HepG2 (cell line): ENCODE data around the gene DEFB124. TPM values are rescaled to one million over a fixed set of nuclear protein-coding genes. Genes with fewer than 3 reads are reported as not detected.

Experiments
- ATAC-seq: fragments of 200-7000 bp; cut with Tn5 transposase; 3 replicates; pipeline ENCODE4 v1.9.1; 2020; ENCODE audit warnings: mild to moderate bottlenecking, moderate library complexity
- BruUV-seq: library from RNA; stranded (reverse); fragments of 400-500 nt; replicated peaks from 2 replicates; lab custom pipeline; 2021; lab: Mats Ljungman, UMichigan
- CTCF ChIA-PET: fragments of 300-600 bp; formaldehyde crosslinking; extraction: SDS; loops from one replicate; lab custom pipeline; 2021; ENCODE audit warnings: low total read pairs, inconsistent platforms, low intra/inter-chr PET ratio; lab: Yijun Ruan, JAX
- POLR2A ChIA-PET: fragments of 350-600 bp; sonication (Branson Sonifier 250); formaldehyde crosslinking; loops from one replicate; lab custom pipeline; 2020; ENCODE audit warnings: antibody characterized with exemption, inconsistent platforms; lab: Yijun Ruan, JAX
- DNase-seq: peaks from one replicate; pipeline ENCODE4 v3.0.0-alpha.2; 2015; ENCODE audit warnings: low spot score
- FAIRE-seq: peaks from 3 replicates; lab custom pipeline; 2011; peaks lifted over from hg19 to GRCh38; lab: Jason Lieb, UNC
- H2AFZ ChIP-seq: one replicate; pipeline ENCODE4 v1.6.1; 2011; ENCODE audit warnings: low read length, inconsistent platforms
- H3K27ac ChIP-seq: fragments of 300-600 bp; 3 replicates; pipeline ENCODE4 v1.8.0; 2011; ENCODE audit warnings: mixed run types, mild to moderate bottlenecking, mixed read lengths, low read length, inconsistent platforms; ENCODE audit not compliant: insufficient read depth; ENCODE audit errors: extremely low read length
- H3K27me3 ChIP-seq, 2 experiments: fragments of 200-600 bp in 1 of 2; 2 replicates in 1 of 2; 3 replicates in 1 of 2; pipeline versions ENCODE4 v1.6.0 to v1.8.0; 2011; ENCODE audit warnings: low read length in 2 of 2, mild to moderate bottlenecking in 2 of 2, moderate library complexity in 2 of 2, inconsistent platforms in 1 of 2; ENCODE audit not compliant: insufficient read depth in 2 of 2, control insufficient read depth in 1 of 2
- H3K36me3 ChIP-seq, 2 experiments: fragments of 200-600 bp in 1 of 2; replicated peaks in 1 of 2; 2 replicates in 1 of 2; 3 replicates in 1 of 2; pipeline versions ENCODE4 v1.5.1 to v1.8.0; 2011; ENCODE audit warnings: low read length in 2 of 2, inconsistent platforms in 1 of 2; ENCODE audit not compliant: insufficient read depth in 2 of 2, control insufficient read depth in 1 of 2
- H3K4me1 ChIP-seq: 2 replicates; pipeline ENCODE4 v1.5.1; 2012; ENCODE audit warnings: low read length, inconsistent platforms; ENCODE audit not compliant: insufficient read depth
- H3K4me2 ChIP-seq: 2 replicates; pipeline ENCODE4 v1.6.0; 2011; ENCODE audit warnings: low read depth, low read length, inconsistent platforms
- H3K4me3 ChIP-seq, 3 experiments: fragments of 200-600 bp in 1 of 3; sonication (generic), shearing (Covaris generic) in 1 of 3; replicated peaks in 1 of 3; 2 replicates each; pipeline ENCODE4 v1.5.1; 2011 to 2016; ENCODE audit warnings: low read length in 3 of 3, inconsistent platforms in 2 of 3, low read depth in 2 of 3, mild to moderate bottlenecking in 2 of 3, control low read depth in 1 of 3, mixed read lengths in 1 of 3; ENCODE audit not compliant: insufficient read depth in 1 of 3
- H3K79me2 ChIP-seq: one replicate; pipeline ENCODE4 v1.6.1; 2011; ENCODE audit warnings: low read length, inconsistent platforms; ENCODE audit not compliant: insufficient read depth
- H3K9ac ChIP-seq: 2 replicates; pipeline ENCODE4 v1.6.0; 2011; ENCODE audit warnings: mild to moderate bottlenecking, low read depth, low read length, inconsistent platforms; ENCODE audit not compliant: insufficient read depth
- H3K9me3 ChIP-seq: 2 replicates; pipeline ENCODE4 v1.5.1; 2012; ENCODE audit warnings: mild to moderate bottlenecking, low read length
- H4K20me1 ChIP-seq: 2 replicates; pipeline ENCODE4 v1.6.0; 2011; ENCODE audit warnings: inconsistent platforms, mild to moderate bottlenecking, low read length, moderate library complexity; ENCODE audit not compliant: insufficient read depth
- FOXK2 ChIP-seq: fragments of 450-650 bp; IDR thresholded peaks from 2 replicates; pipeline ENCODE4 v1.6.1; 2016
- HDAC2 ChIP-seq: sonication (generic); formaldehyde crosslinking; IDR thresholded peaks from 2 replicates; pipeline ENCODE4 v1.4.0; 2020; ENCODE audit warnings: missing genetic modification reagents
- KDM5B ChIP-seq: sonication (generic); formaldehyde crosslinking; IDR thresholded peaks from 2 replicates; pipeline ENCODE4 v1.4.0; 2020; ENCODE audit warnings: missing genetic modification reagents, mild to moderate bottlenecking, borderline replicate concordance
- NONO ChIP-seq, 2 experiments: fragments of 450-650 bp in 1 of 2; sonication (generic) in 1 of 2; formaldehyde crosslinking in 1 of 2; IDR thresholded peaks in 1 of 2; conservative IDR thresholded peaks in 1 of 2; 2 replicates each; pipeline versions ENCODE4 v1.6.1 to v1.8.0; 2017 to 2022; ENCODE audit warnings: mild to moderate bottlenecking in 1 of 2, missing genetic modification reagents in 1 of 2, moderate library complexity in 1 of 2
- RARG ChIP-seq: sonication (generic); formaldehyde crosslinking; IDR thresholded peaks from 2 replicates; pipeline ENCODE4 v1.4.0; 2020; ENCODE audit warnings: low read depth, mild to moderate bottlenecking, missing genetic modification reagents
- RFXANK ChIP-seq: IDR thresholded peaks from 2 replicates; pipeline ENCODE4 v1.6.1; 2016
- TAF15 ChIP-seq: fragments of 200-400 bp; formaldehyde crosslinking; IDR thresholded peaks from one replicate; pipeline ENCODE4 v1.6.1; 2018; ENCODE audit warnings: mild to moderate bottlenecking, low read depth, low read length; ENCODE audit not compliant: poor library complexity, severe bottlenecking
- ZNF12 ChIP-seq: sonication (generic); formaldehyde crosslinking; IDR thresholded peaks from 2 replicates; pipeline ENCODE4 v1.5.0; 2020; ENCODE audit warnings: missing genetic modification reagents
- ZNF317 ChIP-seq: sonication (generic); formaldehyde crosslinking; IDR thresholded peaks from 2 replicates; pipeline ENCODE4 v1.5.0; 2020; ENCODE audit warnings: mild to moderate bottlenecking, missing genetic modification reagents
- ZNF329 ChIP-seq: sonication (generic); formaldehyde crosslinking; IDR thresholded peaks from 2 replicates; pipeline ENCODE4 v1.9.0; 2021; ENCODE audit warnings: low read depth, mild to moderate bottlenecking, missing genetic modification reagents
- ZNF563 ChIP-seq: sonication (generic); formaldehyde crosslinking; IDR thresholded peaks from 2 replicates; pipeline ENCODE4 v1.8.0; 2022; ENCODE audit warnings: mild to moderate bottlenecking, moderate library complexity, missing genetic modification reagents
- ZNF660 ChIP-seq: sonication (generic); formaldehyde crosslinking; IDR thresholded peaks from 2 replicates; pipeline ENCODE4 v1.5.1; 2020; ENCODE audit warnings: mild to moderate bottlenecking, low read depth, missing genetic modification reagents, borderline replicate concordance
- ZSCAN9 ChIP-seq: IDR thresholded peaks from 2 replicates; pipeline ENCODE4 v1.6.1; 2016; ENCODE audit warnings: borderline replicate concordance
- WGBS: methylation state at CpG from one replicate; pipeline ENCODE4 v1.1.6; 2017; ENCODE audit warnings: low lambda C conversion rate; 5-methylcytosine and 5-hydroxymethylcytosine counted together
- in situ Hi-C: cut with HindIII; loops from 2 replicates; pipeline ENCODE4 v1.10.0; 2017; ENCODE audit warnings: low pct_unique_long_range_greater_than_20kb; ENCODE audit not compliant: extremely low pct_ligation_motif_present
- intact Hi-C: fragments of 100-400 bp; cut with micrococcal nuclease; formaldehyde crosslinking; loops from one replicate; pipeline ENCODE4 v1.10.0; 2022; ENCODE audit not compliant: unreplicated experiment
- polyA plus RNA-seq, 8 experiments: library from polyadenylated mRNA; depleted of rRNA in 3 of 8; stranded (reverse) in 7 of 8; unstranded in 1 of 8; fragments of >200 nt; fragmentation: Illumina TruSeq in 4 of 8; extraction: Trizol in 4 of 8; gene quantifications; 2 replicates each; pipeline versions ENCODE4 v1.2.1 to v1.2.3, GENCODE V29; 2011 to 2016; ENCODE audit warnings: low read depth in 4 of 8, missing spikeins in 1 of 8, mixed read lengths in 1 of 8; ENCODE audit not compliant: insufficient read depth in 1 of 8
- total RNA-seq, 5 experiments: library from RNA; depleted of rRNA; stranded (reverse); fragments of >200 nt; fragmentation: Illumina TruSeq; extraction: Trizol; gene quantifications; 2 replicates each; pipeline ENCODE4 v1.2.3, GENCODE V29; 2016; ENCODE audit warnings: low read depth in 1 of 5
- TF ChIP-seq, protein P1 (sequence below): sonication (generic); formaldehyde crosslinking; IDR thresholded peaks from 2 replicates; pipeline ENCODE4 v1.5.1; 2020; ENCODE audit warnings: missing genetic modification reagents, mild to moderate bottlenecking, borderline replicate concordance
- TF ChIP-seq, protein P2 (sequence below): IDR thresholded peaks from 2 replicates; pipeline ENCODE4 v1.6.1; 2016
- TF ChIP-seq, protein P3 (sequence below): sonication (generic); formaldehyde crosslinking; IDR thresholded peaks from 2 replicates; pipeline ENCODE4 v1.9.0; 2022; ENCODE audit warnings: missing genetic modification reagents, mild to moderate bottlenecking, borderline replicate concordance
- TF ChIP-seq, protein P4 (sequence below): IDR thresholded peaks from 2 replicates; pipeline ENCODE4 v1.4.0; 2020; ENCODE audit warnings: mild to moderate bottlenecking, missing genetic modification reagents

Gene DEFB124
- total and polyA plus RNA-seq, 2 of the 13 experiments (the other 11 are each of a cell fraction or from before 2014, with no cell fraction given): not detected

DNA sequence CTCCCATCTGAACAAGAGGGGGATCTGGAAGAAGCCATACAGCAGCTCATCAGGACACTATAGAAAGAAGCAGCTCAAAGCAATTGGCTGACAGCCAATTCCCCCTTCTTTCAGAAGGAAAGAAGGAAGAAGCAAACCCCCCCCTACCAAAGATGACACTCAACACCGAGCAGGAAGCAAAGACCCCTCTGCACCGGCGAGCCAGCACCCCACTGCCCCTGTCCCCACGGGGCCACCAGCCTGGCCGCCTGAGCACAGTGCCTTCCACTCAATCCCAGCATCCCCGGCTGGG, 1.3 kb upstream of the DEFB124 start:
- Histone ChIP-seq H3K4me3 (no peak overlapping the region), H3K79me2 (no peaks in the 10 kb centered on the region), H3K4me2 (no peak overlapping the region), H3K9ac (no peak overlapping the region), H3K9me3 (no peaks in the 10 kb centered on the region), H4K20me1 (no peaks in the 10 kb centered on the region), H2AFZ (no peak overlapping the region), H3K4me1 (no peaks in the 10 kb centered on the region), H3K36me3 (no peaks in the 10 kb centered on the region), H3K27me3 (peaks cover 7 to 58% of the 10 kb centered on the region in 2 experiments; a peak in 3 of 5 replicates), H3K27ac (no peak overlapping the region)
- in situ Hi-C loops: loop anchor here (10.0 kb wide), 1 partner anchor 59 kb away; no protein-coding TSS in a partner anchor
- no TSS peak for BruUV-seq
- TF ChIP-seq TAF15: no peak
- no peak for TF ChIP-seq NONO (IDR thresholded peaks at IDR 0.05)
- TF ChIP-seq NONO (CRISPR knock-in tag; conservative IDR thresholded peaks at IDR 0.05): no peak
- no peak for TF ChIP-seq ZNF329 (CRISPR knock-in tag)
- TF ChIP-seq FOXK2: no peak
- TF ChIP-seq RARG (CRISPR knock-in tag): no peak
- TF ChIP-seq ZSCAN9 (CRISPR knock-in tag): no peak
- no peak for TF ChIP-seq RFXANK
- no peak for TF ChIP-seq ZNF660 (CRISPR knock-in tag)
- TF ChIP-seq, protein P1, sequence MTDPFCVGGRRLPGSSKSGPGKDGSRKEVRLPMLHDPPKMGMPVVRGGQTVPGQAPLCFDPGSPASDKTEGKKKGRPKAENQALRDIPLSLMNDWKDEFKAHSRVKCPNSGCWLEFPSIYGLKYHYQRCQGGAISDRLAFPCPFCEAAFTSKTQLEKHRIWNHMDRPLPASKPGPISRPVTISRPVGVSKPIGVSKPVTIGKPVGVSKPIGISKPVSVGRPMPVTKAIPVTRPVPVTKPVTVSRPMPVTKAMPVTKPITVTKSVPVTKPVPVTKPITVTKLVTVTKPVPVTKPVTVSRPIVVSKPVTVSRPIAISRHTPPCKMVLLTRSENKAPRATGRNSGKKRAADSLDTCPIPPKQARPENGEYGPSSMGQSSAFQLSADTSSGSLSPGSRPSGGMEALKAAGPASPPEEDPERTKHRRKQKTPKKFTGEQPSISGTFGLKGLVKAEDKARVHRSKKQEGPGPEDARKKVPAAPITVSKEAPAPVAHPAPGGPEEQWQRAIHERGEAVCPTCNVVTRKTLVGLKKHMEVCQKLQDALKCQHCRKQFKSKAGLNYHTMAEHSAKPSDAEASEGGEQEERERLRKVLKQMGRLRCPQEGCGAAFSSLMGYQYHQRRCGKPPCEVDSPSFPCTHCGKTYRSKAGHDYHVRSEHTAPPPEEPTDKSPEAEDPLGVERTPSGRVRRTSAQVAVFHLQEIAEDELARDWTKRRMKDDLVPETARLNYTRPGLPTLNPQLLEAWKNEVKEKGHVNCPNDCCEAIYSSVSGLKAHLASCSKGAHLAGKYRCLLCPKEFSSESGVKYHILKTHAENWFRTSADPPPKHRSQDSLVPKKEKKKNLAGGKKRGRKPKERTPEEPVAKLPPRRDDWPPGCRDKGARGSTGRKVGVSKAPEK (CRISPR knock-in tag): no peak
- TF ChIP-seq KDM5B (CRISPR knock-in tag): no peak
- no peak for TF ChIP-seq HDAC2 (CRISPR knock-in tag)
- TF ChIP-seq, protein P2, sequence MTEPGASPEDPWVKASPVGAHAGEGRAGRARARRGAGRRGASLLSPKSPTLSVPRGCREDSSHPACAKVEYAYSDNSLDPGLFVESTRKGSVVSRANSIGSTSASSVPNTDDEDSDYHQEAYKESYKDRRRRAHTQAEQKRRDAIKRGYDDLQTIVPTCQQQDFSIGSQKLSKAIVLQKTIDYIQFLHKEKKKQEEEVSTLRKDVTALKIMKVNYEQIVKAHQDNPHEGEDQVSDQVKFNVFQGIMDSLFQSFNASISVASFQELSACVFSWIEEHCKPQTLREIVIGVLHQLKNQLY (CRISPR knock-in tag): no peak
- TF ChIP-seq, protein P3, sequence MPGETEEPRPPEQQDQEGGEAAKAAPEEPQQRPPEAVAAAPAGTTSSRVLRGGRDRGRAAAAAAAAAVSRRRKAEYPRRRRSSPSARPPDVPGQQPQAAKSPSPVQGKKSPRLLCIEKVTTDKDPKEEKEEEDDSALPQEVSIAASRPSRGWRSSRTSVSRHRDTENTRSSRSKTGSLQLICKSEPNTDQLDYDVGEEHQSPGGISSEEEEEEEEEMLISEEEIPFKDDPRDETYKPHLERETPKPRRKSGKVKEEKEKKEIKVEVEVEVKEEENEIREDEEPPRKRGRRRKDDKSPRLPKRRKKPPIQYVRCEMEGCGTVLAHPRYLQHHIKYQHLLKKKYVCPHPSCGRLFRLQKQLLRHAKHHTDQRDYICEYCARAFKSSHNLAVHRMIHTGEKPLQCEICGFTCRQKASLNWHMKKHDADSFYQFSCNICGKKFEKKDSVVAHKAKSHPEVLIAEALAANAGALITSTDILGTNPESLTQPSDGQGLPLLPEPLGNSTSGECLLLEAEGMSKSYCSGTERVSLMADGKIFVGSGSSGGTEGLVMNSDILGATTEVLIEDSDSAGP (CRISPR knock-in tag): no peak
- TF ChIP-seq, protein P4, sequence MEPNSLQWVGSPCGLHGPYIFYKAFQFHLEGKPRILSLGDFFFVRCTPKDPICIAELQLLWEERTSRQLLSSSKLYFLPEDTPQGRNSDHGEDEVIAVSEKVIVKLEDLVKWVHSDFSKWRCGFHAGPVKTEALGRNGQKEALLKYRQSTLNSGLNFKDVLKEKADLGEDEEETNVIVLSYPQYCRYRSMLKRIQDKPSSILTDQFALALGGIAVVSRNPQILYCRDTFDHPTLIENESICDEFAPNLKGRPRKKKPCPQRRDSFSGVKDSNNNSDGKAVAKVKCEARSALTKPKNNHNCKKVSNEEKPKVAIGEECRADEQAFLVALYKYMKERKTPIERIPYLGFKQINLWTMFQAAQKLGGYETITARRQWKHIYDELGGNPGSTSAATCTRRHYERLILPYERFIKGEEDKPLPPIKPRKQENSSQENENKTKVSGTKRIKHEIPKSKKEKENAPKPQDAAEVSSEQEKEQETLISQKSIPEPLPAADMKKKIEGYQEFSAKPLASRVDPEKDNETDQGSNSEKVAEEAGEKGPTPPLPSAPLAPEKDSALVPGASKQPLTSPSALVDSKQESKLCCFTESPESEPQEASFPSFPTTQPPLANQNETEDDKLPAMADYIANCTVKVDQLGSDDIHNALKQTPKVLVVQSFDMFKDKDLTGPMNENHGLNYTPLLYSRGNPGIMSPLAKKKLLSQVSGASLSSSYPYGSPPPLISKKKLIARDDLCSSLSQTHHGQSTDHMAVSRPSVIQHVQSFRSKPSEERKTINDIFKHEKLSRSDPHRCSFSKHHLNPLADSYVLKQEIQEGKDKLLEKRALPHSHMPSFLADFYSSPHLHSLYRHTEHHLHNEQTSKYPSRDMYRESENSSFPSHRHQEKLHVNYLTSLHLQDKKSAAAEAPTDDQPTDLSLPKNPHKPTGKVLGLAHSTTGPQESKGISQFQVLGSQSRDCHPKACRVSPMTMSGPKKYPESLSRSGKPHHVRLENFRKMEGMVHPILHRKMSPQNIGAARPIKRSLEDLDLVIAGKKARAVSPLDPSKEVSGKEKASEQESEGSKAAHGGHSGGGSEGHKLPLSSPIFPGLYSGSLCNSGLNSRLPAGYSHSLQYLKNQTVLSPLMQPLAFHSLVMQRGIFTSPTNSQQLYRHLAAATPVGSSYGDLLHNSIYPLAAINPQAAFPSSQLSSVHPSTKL (CRISPR knock-in tag): no peak
- TF ChIP-seq ZNF317 (CRISPR knock-in tag): no peak
- no peak for TF ChIP-seq ZNF563
- TF ChIP-seq ZNF12 (CRISPR knock-in tag): no peak
- intact Hi-C loops: no loop called here
- DNase-seq (no peak), FAIRE-seq (no peak), ATAC-seq (no peak)
- ChIA-PET CTCF (no interaction called here), POLR2A (no interaction called here)
- WGBS: 32% methylated on average over 6 of the region's 6 CpGs
